K562 treated with DMSO at 1 percent for 48 hours (cell line): ENCODE results near the gene TUBGCP2. TPM values are rescaled to one million over a fixed set of nuclear protein-coding genes. Genes with fewer than 3 reads are reported as not detected.

ENCODE experiments used
- total RNA-seq: library from RNA; unstranded; fragments of 300-600 nt; gene quantifications from 2 replicates; pipeline ENCODE4 v1.2.3, GENCODE V29; 2022; ENCODE audit warnings: low replicate concordance; ENCODE audit errors: extremely low read depth

The TUBGCP2 gene, protein sequence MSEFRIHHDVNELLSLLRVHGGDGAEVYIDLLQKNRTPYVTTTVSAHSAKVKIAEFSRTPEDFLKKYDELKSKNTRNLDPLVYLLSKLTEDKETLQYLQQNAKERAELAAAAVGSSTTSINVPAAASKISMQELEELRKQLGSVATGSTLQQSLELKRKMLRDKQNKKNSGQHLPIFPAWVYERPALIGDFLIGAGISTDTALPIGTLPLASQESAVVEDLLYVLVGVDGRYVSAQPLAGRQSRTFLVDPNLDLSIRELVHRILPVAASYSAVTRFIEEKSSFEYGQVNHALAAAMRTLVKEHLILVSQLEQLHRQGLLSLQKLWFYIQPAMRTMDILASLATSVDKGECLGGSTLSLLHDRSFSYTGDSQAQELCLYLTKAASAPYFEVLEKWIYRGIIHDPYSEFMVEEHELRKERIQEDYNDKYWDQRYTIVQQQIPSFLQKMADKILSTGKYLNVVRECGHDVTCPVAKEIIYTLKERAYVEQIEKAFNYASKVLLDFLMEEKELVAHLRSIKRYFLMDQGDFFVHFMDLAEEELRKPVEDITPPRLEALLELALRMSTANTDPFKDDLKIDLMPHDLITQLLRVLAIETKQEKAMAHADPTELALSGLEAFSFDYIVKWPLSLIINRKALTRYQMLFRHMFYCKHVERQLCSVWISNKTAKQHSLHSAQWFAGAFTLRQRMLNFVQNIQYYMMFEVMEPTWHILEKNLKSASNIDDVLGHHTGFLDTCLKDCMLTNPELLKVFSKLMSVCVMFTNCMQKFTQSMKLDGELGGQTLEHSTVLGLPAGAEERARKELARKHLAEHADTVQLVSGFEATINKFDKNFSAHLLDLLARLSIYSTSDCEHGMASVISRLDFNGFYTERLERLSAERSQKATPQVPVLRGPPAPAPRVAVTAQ
- not detected in 2 replicates for total RNA-seq

DNA sequence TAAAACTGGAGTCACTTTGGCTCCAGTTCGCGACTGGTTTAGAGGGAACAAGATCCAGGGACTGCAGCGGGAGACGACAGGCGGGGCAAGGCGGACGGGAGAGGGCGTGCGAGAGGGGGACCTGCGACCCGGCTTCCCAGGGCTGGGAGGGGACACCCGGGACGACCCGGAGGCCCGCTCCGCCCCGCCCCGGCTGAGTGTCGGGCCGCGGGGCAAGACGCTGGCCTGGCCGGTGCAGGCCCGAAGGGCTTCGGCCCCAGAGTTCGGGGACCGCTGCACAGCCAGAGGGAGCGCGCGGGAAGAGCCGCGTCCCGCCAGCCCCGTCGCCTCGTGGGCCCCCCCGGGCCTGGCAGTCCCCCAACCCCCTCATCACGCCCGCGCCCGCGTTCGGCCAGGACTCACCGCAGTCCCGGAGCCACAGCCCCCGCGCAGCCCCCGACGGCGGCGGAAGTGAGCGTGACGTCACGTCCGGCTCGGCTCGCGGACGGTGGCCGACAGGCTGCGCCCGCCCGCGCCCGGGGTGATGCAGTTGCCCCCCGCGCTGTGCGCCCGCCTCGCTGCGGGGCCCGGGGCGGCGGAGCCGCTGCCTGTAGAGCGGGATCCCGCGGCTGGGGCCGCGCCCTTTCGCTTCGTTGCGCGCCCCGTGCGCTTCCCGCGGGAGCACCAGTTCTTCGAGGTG lies at the start of gene TUBGCP2, which contains the start of gene ZNF511:
TUBGCP2 (minus strand) TSS at position 452 of the 679 bp plus-strand sequence. CDS start 5,931 bp downstream, outside the sequence.
ZNF511 (plus strand) TSS at position 494 of the 679 bp plus-strand sequence; CDS start at position 524, 30 bp downstream.

DNA sequence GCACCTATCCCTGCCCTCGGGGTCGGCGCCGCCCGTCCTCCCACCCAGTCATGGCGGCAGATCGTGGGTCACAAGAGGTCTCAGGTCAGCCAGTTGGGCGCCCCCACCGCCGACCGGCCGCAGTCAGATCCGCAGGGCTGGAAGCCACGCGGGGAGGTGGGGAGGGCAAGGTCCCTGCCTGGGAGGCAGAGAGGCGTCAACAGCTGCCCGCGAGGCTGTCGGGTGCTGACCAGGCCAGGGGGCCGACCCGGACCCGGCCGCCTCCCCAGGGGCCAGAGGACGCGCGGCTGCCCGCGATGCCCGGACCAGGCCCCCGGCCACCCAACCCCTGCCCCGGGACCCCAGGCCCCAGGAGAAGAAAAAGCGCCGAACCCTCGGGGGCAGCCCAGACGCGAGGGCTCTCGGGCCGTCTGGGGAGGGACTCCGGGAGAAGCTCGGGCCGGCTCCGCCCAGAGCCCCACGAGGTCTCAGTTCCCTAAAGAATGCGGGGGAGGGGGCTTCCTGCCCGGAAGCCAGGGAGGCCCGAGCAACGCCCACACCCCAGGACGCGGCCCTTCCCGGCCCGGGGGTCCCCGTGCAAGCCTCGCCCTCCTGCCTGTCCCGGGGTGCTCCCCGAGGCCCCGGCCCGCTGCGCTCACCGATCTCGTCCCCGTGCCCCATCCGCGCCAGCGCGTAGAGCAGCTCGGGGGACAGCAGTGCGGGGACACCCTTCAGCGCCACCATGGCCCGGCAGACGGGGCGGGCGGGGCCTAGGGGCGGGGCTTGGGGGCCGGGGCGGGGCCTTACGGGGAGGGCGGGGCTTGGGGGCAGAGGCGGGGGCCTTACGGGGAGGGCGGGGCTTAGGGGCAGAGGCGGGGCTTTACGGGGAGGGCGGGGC lies 48.9 kb upstream of the TUBGCP2 start, which contains the start of gene FUOM:
FUOM (minus strand) TSS at position 735 of the 877 bp plus-strand sequence; CDS start at position 723, 12 bp downstream.

DNA sequence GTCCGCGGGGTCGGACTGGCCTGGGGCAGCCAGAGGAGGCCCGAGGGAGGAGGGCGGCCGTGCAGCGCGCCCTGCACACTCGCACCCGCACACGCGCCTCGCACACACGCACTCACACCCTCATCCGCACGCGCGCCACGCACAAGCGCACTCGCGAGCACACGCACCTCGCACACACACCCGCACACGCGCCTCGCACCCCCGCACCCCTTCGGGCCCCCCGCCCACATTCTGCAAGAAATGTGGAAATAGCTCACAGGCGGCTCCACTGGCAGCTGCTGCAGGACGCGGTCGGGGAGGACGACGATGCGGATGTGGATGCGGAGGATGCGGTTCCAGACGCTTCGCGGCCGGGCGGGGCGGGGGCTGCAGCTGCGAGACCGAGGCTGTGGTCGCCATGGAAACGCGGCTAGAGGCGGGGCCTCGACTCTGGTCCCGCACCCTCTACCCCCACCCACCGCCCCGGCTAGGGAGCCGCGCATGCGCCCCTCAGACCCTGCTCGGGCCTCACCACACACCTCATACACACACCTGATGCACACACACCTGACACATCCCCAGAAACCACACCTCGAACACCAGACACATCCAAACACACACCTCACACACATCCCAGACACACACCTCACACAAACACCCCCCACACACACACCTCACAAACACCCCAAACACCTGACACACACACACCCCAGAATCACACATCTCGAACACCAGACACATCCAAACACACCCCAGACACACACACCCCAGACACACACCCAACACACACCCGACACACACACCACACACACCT lies 28.1 kb upstream of the TUBGCP2 start, which contains the start of gene CALY:
CALY (minus strand) TSS at position 320 of the 793 bp plus-strand sequence. CDS start 7,907 bp downstream, outside the sequence.

DNA sequence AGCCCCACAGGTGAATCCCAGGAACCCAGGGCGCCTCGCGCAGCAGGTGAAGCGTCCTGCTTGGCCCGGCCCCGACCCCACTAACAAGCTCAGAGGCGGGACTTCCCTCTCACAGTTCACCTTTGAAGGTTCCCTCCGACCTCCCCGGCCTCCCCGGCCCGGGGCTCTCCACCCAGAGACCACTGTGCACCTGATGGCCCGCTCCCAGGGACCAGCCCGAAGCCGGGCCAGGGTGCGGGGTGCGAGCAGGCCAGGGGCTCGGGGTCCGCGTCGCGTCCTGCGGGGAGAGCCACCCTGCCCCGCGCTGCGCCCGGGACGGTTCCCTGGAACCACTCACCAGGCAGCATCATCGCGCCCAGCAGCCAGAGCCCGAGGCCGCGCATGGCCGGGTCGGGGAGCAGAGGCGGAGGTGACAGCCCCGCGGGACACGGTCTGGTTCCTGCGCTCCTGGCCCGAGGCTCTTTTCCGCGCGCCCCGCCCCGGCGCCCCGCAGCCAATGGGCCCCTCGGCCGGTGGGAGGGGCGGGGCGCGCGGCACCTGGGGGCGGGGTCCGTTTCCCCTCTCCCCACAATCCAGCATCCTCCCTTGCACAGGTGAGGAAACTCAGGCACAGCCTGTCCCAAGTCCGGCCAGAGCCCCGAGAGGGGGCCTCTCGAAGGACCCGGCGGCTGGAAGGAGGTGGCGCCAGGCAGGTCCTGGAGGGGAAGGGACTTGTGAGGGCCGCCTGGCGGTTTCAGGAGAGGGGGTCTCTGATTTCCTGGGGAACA lies 32.1 kb downstream of the TUBGCP2 start, which contains the start of gene ADAM8:
ADAM8 (minus strand) TSS at position 434 of the 767 bp plus-strand sequence; CDS start at position 383, 51 bp downstream.

DNA sequence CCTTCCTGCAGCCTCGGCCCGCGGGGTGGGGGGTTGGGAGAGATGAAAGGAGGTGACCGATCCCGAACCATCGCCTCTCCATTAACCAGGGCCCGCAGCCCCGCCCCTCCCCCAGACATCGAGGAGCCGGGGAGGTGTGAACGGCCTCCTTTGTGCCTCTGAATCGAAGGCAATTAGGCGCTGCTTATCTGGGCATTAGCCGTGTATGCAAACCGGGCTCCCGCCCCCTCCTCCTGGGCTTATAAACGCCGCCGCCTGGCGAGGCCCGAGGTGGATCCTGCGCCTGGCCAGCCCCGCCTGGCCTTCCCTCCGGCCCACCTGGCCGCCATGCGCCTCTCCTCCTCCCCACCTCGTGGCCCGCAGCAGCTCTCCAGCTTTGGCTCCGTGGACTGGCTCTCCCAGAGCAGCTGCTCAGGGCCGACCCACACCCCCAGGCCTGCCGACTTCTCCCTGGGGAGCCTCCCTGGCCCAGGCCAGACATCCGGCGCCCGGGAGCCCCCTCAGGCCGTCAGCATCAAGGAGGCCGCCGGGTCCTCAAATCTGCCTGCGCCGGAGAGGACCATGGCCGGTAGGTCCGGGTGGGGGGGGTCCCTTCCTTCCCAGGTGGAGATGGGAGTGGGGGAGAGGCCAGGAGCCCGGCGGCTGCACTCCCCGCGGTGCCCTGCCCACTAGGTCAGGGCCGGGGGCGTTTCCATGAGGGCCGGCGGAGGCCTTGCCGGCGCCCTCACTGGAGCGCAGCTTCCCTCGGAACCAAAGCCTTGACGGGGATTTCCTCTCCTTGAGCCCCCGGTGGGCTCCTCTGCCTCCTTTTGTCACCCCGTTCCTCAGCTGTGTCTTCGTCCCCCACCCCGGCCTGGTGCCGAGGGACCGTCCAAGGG lies 70.8 kb downstream of the TUBGCP2 start, which contains the start of gene VENTX:
VENTX (plus strand) TSS at position 268 of the 878 bp plus-strand sequence; CDS start at position 328, 60 bp downstream.

DNA sequence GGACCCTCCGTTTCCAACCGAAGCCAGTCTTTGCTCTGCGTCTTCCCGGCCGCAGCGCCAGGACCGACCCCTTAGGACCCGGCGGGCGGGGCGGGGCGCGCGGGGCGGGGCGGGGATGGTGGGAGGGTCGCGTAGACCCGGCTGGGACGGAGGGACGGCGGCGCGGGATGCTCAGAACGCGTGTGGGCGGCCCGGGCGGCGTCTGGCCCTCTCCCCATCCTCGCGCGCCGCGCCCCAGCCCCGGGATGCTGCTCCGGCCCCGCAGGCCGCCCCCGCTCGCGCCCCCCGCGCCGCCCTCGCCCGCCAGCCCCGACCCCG lies 78.7 kb downstream of the TUBGCP2 start, which contains the start of gene UTF1:
UTF1 (plus strand) TSS at position 174 of the 318 bp plus-strand sequence; CDS start at position 246, 72 bp downstream.

Other genes with a start within 250 kb of the TUBGCP2 start
- not detected in 2 replicates for gene ADGRA1, start 220.9 kb downstream of the TUBGCP2 start, total RNA-seq
- not detected in 2 replicates for gene KNDC1, start 148.7 kb downstream of the TUBGCP2 start, total RNA-seq
- not detected in 2 replicates for gene UTF1, start 78.7 kb downstream of the TUBGCP2 start, total RNA-seq
- gene VENTX, start 71.0 kb downstream of the TUBGCP2 start, total RNA-seq: not detected in 2 replicates
- gene ADAM8, start 32.0 kb downstream of the TUBGCP2 start, total RNA-seq: not detected in 2 replicates
- not detected in 2 replicates for gene ZNF511, start within 50 bp of the TUBGCP2 start, total RNA-seq
- gene CALY, start 28.0 kb upstream of the TUBGCP2 start, total RNA-seq: not detected in 2 replicates
- gene PRAP1, start 38.5 kb upstream of the TUBGCP2 start, total RNA-seq: not detected in 2 replicates
- not detected in 2 replicates for gene FUOM, start 49.1 kb upstream of the TUBGCP2 start, total RNA-seq
- gene ECHS1, start 64.5 kb upstream of the TUBGCP2 start, total RNA-seq: not detected in 2 replicates
- gene PAOX, start 70.4 kb upstream of the TUBGCP2 start, total RNA-seq: not detected in 2 replicates
- gene MTG1, start 85.3 kb upstream of the TUBGCP2 start, total RNA-seq: not detected in 2 replicates
- gene SPRN, start 115.8 kb upstream of the TUBGCP2 start, total RNA-seq: not detected in 2 replicates
- not detected in 2 replicates for gene SCART1, start 145.1 kb upstream of the TUBGCP2 start, total RNA-seq
- not detected in 2 replicates for gene CYP2E1, start 218.5 kb upstream of the TUBGCP2 start, total RNA-seq